Choroid plexus epithelial cell (primary cell): Measurements from ENCODE around the gene RADIL.

Source experiments
- DNase-seq: peaks from one replicate; pipeline ENCODE4 v3.0.0-alpha.2; 2010; ENCODE audit warnings: low read depth
- H3K4me3 ChIP-seq: 2 replicates; pipeline ENCODE4 v1.5.1; 2011; ENCODE audit warnings: low read depth, mild to moderate bottlenecking, control low read depth, low read length, moderate library complexity
- TF ChIP-seq, protein P1 (sequence below): conservative IDR thresholded peaks from 2 replicates; pipeline ENCODE4 v1.5.1; 2011; ENCODE audit warnings: low read depth, mild to moderate bottlenecking, control low read depth, inconsistent platforms, low read length, moderate library complexity

The RADIL gene

GRCh38 chr7:4849390-4849789 lies 34.1 kb downstream of the RADIL start:
- peak; percentile 62 for DNase-seq
- TF ChIP-seq, protein P1, sequence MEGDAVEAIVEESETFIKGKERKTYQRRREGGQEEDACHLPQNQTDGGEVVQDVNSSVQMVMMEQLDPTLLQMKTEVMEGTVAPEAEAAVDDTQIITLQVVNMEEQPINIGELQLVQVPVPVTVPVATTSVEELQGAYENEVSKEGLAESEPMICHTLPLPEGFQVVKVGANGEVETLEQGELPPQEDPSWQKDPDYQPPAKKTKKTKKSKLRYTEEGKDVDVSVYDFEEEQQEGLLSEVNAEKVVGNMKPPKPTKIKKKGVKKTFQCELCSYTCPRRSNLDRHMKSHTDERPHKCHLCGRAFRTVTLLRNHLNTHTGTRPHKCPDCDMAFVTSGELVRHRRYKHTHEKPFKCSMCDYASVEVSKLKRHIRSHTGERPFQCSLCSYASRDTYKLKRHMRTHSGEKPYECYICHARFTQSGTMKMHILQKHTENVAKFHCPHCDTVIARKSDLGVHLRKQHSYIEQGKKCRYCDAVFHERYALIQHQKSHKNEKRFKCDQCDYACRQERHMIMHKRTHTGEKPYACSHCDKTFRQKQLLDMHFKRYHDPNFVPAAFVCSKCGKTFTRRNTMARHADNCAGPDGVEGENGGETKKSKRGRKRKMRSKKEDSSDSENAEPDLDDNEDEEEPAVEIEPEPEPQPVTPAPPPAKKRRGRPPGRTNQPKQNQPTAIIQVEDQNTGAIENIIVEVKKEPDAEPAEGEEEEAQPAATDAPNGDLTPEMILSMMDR = peak; percentile 56
- H3K4me3 ChIP-seq = no peak overlapping the region

- TF ChIP-seq, protein P1 = peak; percentile 50
- H3K4me3 ChIP-seq = peak overlapping the region; percentile 35
- DNase-seq = peak; percentile 20
These were observed 37.8 kb downstream of the RADIL start for GRCh38 chr7:4845740-4846142.

DNA sequence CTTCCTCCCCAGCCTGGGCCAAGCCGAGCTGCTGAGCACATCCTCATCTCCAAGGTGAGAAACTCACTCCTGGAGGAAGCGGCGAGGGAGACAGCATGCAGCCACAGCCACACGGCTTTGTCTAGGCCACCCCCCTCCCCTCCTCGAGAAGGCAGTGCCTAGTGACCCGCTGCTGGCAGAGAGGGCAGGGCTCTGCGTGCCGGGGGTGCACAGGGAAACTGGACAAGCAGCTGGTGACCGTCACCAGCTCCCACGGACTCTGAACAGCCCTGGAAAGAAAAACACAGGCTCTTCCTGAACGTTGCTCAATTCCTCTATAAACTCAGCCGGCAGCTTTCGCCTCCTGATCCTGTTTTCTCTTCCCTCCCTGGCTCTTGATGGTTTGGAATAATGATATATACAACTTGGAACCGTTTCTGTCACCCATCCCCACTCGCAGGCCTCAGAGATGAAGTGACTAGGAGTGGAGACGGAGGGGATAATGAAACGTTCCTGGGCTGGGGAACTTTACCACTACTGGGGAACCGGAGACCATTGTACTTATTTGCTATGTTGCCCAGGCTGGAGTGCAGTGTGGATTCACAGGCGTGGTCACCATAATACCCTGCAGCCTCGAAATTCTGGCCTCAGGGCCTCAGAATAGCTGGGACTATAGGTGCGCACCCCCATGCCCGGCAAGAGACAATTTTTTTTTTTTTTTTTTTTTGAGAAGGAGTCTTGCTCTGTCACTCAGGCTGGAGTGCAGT lies 41.0 kb downstream of the RADIL start:
- DNase-seq = no peak
- H3K4me3 ChIP-seq = no peak overlapping the region
- TF ChIP-seq, protein P1 = no peak

DNA sequence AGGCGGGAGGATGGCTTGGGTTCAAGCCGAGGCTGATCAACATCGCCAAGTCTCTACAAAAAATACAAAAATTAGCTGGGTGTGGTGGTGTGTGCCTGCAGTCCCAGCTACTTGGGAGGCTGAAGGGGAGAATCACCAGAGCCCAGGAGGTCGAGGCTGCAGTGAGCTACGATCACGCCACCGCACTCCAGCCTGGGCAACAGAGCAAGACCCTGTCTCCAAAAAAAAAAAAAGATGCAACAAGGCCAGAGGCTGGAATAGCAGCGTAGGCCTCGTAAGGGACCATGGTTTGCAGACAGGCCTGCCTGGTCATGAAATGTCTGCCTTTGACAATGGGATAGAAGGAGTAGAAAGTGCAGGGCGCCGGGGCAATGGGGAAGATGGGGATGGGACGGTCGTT lies 41.7 kb downstream of the RADIL start:
- DNase-seq = no peak
- TF ChIP-seq, protein P1 = no peak

GRCh38 chr7:4841007-4841784 lies 42.3 kb downstream of the RADIL start:
- TF ChIP-seq, protein P1 = no peak
- H3K4me3 ChIP-seq = no peak overlapping the region
- DNase-seq = no peak

More for the DNA sequence above, 41.7 kb downstream of the RADIL start:
- no peak overlapping the region for H3K4me3 ChIP-seq

DNA sequence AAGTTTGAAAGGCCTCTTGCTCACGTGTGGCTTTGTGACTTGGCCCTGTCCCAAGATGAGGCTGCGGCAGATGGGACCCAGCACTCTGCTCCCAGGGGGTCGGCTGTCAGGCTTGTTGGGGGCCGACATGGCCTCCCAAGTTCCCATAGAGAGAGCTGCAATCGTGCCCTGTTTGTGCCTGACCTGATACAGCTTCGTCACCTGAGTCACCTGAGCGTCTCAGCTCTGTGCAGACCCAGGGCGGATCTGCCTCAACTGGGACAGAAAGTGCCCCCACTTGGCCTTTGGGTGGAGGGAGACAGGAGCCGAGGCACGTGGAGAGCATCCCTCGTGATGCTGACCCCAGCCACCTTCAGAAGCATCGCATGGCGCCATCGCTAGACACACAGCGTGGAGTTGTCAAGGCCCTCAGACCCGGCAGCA lies 43.4 kb downstream of the RADIL start:
- DNase-seq = no peak
- H3K4me3 ChIP-seq = no peak overlapping the region
- TF ChIP-seq, protein P1 = no peak
